GM21737 (cell line): Measurements from ENCODE around the gene CFAP206.

Experiments
- ATAC-seq: cut with Tn5 transposase; IDR thresholded peaks from one replicate; pipeline ENCODE4 v1.9.1; 2021; ENCODE audit warnings: mild to moderate bottlenecking, moderate library complexity; ENCODE audit not compliant: unreplicated experiment

The CFAP206 gene

DNA sequence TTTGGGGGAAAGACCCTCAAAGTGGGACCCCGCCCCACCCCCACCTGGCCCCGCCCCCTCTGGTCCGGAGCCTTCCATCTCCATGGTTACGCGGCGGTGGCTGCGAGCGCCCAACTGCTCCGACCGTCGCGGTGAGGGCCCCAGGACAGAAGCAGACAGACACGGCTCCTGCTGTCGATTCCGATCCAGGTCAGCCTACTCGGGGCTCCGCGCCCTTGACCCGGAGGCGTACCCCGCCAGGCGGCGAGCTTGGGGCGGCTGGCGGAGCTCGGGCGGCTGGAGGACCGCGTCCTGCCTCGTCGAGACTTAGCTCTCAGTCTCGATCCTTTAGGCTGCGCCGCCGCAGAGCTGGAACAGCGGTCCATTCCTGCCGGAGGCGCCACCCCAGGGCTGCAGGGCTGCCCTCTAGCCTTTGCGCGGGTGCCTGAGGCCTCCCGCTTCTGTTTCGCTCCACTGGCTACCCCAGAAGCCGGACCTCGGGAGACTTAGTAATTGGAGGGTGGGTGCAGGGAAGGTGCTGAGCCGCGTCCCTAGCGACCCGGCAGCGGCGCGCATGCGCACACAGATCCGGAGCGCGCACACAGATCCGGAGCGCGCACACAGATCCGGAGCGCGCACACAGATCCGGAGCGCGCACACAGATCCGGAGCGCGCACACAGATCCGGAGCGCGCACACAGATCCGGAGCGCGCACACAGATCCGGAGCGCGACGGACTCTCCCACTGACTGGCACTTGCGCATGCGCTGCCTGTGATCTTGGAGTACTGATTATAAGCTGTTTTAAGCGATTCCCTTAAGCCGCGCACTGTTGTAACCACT is at the start of gene CFAP206:
TSS of gene CFAP206 (plus strand) at position 72 of the 820 bp plus-strand sequence. CDS start 1,868 bp downstream, outside the sequence.
- peak; percentile 77 for ATAC-seq

DNA sequence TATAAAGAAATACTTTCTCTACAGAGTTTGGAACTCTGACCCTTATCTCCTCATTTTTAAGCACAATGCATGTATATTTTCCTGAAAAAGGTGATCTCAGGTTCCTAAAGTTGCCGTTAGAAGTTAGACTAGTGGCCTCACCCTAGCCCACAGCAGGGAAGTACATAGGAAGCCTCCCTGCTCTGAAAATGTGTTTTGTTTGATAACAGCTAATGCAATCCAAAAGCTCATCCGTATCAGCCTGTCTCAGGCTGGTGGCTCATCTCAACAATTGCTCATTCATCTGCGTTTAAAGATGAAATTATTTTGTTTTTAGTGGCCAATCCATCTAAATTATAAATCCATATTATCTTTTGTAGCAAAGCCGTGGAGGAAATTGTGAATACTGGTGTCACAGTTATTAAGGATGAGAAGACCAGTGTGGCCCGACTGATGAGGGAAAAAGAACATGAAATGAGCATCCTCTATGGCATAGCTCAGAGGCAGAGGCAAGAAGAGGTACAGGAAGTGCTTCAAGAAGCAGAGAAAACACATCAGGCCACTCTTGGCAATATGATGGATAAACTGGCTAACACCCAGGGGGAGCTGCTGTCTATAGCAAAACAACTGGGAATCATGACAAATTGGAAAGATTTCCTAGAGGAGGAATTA is 43.0 kb upstream of the CFAP206 start:
- no peak for ATAC-seq

- no peak for ATAC-seq
These were observed 41.5 kb upstream of the CFAP206 start for GRCh38 chr6:87366072-87366827.

GRCh38 chr6:87366899-87367298 is 40.9 kb upstream of the CFAP206 start:
- ATAC-seq, result no peak

- ATAC-seq, result no peak
These were observed 34.4 kb upstream of the CFAP206 start for GRCh38 chr6:87373377-87373776.

GRCh38 chr6:87375315-87375714 is 32.5 kb upstream of the CFAP206 start:
- no peak for ATAC-seq

DNA sequence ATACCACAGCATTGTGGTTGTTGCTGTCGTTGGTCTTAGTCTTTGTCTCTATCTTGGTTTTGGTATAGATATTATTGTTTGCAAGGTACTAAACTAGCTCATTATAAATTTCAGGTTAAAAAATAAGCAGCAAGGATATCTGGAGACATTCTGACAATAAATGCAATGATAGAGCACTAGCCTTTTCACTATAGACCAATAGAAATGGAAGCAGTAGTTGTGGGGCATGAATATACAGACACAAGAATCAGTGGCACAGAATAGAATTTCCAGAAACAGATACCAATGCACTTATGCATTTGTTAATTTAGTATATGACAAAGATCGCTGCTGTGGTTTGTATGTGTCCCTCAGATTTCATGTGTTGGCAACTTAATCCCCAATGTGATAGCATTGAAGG is 31.1 kb upstream of the CFAP206 start:
- no peak for ATAC-seq

GRCh38 chr6:87378947-87379346 is 28.8 kb upstream of the CFAP206 start:
- ATAC-seq, result no peak

DNA sequence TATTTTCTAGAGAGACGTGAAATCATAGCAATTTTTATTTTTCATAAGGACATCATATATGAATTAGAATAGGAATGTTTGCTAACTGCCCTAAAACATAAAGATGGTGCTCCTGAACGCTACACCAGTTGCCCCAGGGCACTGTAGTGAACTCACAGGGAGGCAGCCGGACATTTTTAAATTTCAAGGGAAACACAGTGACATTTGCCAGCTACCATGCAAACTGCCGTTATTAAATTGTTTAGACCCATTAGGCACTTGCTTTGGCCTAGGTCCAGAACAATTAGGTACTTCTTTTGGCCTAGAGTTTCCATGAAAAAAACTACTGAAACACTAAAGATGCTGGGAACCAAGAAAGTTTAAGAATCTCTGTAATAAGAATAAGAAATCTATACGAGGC is 24.9 kb upstream of the CFAP206 start:
- ATAC-seq, result no peak

GRCh38 chr6:87384038-87384437 is 23.7 kb upstream of the CFAP206 start:
- no peak for ATAC-seq

DNA sequence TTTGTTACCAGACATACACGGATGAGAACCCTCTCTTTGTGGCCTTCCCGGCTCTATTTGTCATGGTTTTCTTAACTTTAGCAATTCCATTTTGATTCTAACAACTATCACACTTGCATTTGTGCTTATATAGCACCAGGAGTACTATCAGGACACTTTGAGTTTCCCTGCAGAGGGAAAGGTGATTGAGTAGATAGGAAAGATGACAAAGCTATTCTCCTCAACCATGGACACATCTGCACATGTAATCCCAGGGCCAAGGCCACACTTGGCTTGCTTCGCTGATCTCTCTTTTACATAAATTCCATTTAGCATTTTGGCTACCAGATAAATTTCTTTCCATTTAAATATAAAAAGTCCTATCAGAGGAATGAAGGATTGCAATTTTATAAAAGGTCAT is 23.3 kb upstream of the CFAP206 start:
- ATAC-seq, result no peak

DNA sequence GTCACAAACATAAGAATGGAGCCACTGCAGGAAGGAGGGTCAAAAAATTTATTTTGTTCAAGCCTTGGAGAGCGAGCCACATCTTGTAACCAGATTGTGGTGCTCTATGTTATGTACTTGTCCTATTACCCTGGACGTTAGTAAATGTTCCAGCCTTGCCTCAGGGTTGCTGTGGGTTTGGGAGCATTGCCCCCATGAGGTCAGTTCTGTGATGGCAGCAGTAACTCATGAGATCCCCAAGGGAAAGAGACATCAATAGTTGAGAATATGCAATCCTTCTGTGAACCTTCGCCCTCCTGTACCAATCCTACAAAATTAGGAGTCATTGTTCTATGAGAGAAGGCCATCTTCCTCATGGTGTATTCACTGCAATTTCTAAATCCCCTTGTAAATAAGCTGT is 16.4 kb upstream of the CFAP206 start:
- ATAC-seq, result no peak

DNA sequence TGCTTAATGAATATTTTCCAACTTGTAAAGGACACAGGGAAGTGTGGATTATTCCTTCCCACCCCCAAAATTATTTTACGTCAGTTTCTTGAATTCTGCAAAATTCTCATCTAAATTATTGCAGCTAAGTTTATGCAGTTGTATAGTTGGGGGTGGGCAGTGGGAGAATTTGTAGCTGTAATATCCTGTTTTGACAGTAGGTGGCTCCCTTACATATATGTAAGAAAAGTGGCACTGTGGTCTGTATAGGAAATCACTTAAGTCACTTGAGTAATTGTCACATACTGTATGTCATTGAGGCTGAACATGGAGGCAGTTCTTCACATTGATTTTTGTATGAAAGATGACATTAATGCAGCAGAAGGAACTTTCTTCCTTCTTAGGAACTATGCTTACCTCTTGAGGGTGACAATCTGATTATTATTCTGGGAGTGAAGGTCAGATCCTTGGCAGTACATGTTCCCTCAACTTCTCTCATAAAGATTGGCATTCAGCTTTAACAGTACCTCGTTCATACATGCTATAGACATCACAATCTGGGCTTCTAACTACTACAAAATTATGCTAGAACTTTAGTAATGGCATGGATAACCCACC is 14.6 kb upstream of the CFAP206 start:
- ATAC-seq, result peak; percentile 65

GRCh38 chr6:87395431-87395830 is 12.3 kb upstream of the CFAP206 start:
- no peak for ATAC-seq

GRCh38 chr6:87396595-87397392 is 11.0 kb upstream of the CFAP206 start:
- peak; percentile 66 for ATAC-seq

GRCh38 chr6:87397656-87398055 is 10.1 kb upstream of the CFAP206 start:
- ATAC-seq, result no peak

- ATAC-seq, result no peak
These were observed 5.9 kb upstream of the CFAP206 start for GRCh38 chr6:87401832-87402231.

- peak; percentile 9 for ATAC-seq
These were observed 241 bp upstream of the CFAP206 start for GRCh38 chr6:87407561-87407900.

- ATAC-seq, result no peak
These were observed 966 bp downstream of the CFAP206 start for GRCh38 chr6:87408721-87409155.

DNA sequence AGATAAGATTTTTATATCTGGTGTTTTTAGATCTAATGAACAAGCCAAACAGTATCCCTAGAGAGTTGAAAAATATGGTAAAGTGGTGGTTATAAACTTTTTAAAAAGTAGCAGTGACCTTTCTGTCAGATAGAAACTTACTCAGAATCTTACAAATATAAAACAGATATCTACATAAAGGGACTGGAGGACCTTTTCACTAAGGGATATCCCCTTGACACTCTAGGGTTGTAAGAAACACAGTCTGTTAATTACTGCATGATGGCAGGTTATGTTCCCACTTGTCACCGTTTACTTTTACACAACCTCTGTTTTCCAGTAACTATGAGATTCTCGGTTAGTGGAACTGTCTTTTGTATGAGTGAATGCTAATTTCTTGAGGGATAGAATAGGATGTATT is 11.5 kb downstream of the CFAP206 start:
- no peak for ATAC-seq

GRCh38 chr6:87420360-87420759 is 12.6 kb downstream of the CFAP206 start:
- ATAC-seq, result no peak
